NCI-H446 (cell line): ENCODE data around the gene NUP214.
"Not testable (repeated sequence)": the region's sequence is repeated elsewhere in the genome, so short reads cannot be mapped to it uniquely, and the experiment has no call there.

Source experiments
- DNase-seq, 2 experiments: peaks; one replicate each; lab custom pipeline; 2025; lab: John Stamatoyannopoulos, UW

The NUP214 gene

DNA sequence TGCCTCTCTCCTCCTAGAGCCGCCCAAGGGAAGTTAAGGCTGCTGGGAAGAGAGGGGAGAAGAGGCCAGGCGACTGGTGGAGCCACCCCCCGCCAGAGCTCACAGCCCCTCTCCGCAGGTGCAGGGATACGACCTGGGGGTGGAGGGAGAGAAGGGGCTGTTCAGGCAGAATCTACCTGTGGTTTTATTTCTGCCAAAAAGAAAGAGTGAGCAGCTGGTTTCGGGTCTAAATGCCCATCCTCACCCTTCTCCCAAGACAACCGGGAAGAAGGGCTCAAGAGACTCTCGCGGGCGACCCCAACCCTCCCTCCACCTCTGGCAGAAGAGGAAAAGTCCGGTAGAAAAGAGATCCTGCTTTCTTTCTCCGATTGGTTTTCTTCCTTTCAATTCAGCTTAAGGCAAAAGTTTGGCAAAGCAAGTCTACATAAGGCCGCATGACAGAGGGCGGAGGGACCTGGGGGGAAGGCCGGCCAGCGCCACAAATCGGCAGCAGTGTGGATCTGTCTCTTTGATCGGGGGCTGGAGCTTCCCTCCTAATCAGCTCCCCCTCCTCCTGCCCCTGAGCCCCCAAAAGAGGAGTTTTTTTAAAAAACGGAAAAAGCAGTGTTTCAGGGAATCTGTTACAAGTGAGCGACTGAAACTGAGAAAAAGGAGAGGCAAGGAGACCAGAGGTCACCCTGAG, 134.7 kb downstream of the NUP214 start:
- no peak for DNase-seq

DNA sequence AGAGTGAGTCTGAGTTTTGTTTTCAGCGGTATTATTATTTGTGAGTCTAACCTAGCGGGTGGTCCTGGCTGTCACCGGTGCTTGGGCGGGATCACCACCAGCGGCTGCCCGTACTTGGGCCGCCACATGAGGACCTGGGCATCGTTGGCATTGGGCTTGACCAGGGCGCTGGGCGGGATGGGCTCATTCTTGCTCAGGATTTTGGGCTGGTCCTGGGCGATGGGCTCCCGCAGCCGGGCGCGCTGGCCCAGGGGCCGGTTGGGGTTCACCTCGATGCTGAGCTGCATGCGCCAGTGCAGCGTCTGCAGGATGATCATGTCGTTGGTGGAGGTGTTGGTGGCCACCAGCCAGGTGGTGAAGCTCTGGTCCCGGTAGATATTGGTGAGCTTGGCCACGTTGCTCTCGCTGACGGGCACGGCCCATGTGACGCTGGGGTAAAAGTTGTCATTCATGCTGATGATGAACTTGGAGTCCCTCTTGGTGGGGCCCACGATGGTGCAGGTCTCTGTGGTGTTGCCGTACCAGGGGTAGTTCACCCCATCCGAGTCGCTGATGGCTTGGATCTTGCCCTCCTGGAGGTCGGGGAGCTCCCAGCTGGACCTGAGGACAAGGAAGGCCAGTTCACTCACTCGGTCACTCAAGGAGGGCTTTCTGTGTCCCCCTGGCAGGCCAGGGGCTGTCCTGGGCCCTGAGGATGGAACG, 135.5 kb downstream of the NUP214 start:
- no peak for DNase-seq

DNA sequence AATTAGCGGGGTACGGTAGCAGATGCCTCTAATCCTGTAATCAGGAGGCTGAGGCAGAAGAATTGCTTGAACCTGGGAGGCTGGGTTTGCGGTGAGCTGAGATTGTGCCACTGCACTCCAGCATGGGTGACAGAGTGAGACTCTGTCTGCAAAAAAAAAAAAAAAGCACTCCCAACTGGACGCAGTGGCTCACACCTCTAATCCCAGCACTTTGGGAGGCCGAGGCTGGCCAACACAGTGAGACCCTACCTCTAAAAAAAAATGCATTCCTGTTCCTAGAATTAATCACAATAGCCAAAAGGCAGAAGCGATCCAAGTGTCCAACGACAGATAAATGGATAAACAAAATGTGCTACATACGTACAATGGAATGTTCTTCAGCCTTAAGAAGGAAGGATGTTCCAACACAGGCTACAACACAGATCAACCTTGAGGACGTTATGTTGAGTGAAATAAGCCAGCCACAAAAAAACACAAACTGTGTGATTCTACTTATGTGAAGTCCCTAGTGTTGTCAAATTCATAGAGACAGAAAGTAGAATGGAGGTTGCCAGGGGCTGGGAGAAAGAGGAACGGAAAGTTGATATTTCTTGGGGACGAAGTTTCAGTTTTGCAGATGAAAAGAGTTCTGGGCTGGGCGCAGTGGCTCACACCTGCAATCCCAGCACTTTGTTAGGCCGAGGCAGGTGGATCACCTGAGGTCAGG, 137.1 kb downstream of the NUP214 start:
- DNase-seq = no peak

DNA sequence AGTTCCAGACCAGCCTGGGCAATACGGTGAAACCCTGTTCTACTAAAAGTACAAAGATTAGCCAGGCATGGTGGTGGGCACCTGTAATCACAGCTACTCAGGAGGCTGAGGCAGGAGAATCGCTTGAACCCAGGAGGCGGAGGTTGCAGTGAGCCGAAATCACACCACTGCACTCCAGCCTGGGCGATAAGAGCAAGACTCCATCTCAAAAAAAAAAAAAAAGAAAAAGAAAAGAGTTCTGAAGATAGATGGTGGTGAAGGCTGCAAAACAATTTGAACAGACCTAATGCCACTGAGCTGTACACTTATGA, 137.6 kb downstream of the NUP214 start:
- DNase-seq = not testable (repeated sequence)

DNA sequence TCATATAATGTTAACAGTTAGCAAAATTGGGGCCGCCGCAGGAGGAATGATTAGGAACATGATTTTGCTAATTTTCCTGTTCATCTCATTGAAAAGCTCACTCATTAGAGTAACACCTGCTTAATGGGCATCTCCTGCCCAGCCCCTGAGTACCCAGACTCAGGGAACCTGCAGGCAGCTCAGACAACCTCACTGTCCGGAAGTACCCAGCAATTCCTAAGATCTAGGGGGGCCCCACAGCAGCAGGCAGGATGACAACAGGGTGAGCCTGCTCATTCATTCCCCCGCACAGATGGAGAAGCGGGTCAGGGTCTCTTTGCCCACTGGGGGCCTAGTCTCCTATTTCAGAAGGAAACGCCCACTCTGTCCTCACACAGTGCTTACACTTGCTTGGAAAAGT, 138.3 kb downstream of the NUP214 start:
- DNase-seq = no peak

DNA sequence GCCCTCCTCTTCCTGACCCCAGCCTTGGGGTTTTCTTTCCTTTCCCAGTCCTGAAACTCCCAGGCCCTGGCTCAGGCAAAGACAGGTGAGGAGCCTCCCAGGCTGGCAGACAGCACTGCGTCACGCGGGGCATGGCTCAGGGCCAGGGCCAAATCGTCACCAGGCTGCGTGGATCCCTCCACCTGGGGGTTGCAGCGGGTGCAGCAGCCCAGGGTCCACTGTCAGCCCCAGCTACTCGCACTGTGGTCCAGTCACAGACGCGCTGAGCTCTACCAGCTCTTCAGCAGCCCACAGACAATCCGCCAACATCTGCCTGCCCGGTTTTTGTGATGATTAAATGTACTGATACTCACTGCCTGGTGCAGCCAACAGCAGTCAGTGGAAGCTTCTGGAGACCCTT, 138.8 kb downstream of the NUP214 start:
- no peak for DNase-seq

DNA sequence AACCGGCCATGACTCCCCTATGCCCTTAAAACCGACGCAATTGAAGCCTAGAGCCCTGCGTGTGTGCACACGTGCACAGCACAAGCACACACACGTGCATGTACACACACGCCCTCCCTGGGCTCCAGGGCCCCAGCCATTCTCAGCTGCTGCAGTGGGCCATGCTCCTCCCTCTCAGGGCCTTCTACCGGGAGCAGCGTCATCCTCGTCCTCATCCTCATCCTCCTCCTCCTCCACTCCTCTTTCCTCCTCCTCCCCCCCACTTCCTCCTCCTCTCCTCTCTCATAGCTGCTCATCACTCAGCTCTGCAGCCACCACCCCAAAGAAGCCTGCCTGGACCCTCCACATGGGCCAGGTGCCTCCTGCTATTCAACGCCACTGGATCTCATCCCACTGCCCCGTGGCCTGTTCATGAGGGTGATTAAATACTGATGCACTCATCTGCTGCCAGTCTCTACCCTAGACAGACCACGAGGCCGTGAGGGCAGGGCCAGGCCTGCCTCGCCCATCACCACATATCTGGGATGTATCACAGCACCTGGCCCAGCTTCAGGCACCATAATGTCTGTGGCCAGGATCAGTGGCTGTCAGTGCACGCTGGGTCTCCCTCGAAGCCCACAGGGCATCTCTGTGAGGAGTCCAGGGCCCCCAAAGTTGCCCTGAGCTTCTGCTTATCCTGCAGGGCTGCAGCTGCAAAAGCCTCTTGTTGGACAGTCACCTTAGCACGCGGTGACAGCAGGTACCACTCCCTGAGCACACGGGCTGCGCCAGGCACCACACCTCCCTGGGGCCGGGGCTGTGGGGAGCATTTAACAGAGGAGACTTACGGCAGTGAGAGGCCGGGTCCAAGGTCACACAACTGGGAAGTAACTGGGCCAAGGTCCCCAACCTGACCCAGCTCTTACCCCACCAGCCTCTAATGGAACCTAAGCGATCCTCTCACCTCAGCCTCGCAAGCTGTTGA, 141.2 kb downstream of the NUP214 start:
- DNase-seq = no peak

DNA sequence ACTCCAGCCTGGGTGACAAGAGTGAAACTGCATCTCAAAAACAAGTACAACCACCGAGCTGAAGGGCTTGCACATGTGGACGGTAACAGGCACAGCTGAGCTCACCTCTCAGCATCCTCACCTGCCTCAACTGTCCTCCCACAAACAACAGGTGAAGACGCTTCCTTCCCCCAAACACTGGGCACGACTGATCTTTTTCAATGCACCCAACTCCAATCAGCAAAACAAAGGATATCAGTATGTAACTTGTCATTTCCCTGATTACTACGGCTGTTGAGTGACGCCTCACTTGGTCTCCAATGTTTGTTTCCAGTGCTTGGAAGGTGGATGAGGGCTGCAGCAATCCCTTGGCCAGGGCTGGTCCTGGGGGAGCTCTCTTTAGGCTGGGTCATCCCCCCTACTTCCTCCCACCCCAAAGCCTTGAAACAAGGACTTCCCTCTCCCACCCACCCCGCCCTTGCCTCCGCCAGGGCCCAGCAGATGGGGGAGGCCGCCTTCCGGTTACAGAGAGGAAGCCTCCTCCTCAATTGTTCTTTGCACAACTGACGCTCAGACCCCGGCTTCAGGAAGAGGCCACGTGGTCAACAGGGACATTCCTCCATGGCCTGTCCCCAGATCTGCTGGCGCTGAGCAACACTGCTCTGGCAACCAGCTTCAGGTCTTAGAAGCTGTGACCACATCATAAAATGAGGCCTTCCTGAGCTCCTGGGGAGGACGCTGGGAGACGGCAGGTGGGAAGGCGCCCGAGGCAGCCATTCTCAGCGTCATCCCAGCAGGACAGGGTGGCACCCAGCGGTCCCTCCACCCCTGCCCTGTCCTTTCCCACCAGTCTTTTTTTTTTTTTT, 145.0 kb downstream of the NUP214 start:
- no peak for DNase-seq

DNA sequence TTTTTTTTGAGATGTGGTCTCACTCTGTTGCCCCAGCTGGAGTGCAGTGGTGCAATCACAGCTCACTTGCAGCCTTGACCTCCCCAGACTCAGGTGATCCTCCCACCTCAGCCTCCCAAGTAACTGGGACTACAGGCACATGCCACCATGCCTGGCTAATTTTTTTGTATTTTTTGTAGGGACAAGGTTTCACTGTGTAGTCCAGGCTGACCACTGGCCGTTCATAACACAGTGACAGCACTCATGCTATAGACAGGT, 145.6 kb downstream of the NUP214 start:
- not testable (repeated sequence) for DNase-seq

DNA sequence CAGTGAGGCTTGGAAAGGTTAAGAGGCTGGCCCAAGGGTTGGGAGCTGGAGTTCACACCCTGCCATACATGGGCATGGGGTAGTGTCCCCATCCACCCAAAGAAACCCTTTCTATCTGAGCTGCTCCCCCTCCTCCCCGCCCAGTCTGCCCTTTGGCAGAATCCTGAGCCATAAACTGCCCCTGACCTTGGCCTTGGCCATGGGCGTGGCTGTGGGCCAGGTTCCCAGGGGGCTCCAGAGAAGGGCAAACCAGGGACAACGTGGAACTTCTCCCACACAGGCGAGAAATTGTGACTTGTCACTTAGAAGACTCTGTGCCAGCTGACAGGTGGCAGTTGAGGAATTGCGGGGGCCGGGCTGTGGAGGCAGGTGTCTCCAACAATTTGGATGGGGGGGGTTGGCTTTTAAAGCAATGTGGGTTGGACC, 146.1 kb downstream of the NUP214 start:
- no peak for DNase-seq

DNA sequence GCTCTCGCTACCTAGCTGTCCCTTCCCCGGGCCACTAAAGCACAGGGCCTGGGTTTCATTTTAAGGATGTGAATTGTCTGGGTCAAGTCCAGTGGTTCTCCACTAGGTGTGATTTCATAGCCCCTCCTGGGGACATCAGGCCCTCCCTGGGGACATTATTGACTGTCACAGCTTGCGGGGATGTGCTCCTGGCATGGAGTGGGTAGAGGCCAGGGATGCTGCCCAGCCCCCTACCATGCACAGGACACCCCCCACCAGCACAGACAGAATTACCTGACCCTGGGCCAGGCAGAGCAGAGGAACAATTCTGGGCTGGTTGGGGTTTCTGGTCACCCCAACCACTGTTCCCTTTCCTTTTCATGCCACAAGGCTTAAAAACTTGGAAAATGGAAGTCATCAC, 146.8 kb downstream of the NUP214 start:
- DNase-seq = no peak

DNA sequence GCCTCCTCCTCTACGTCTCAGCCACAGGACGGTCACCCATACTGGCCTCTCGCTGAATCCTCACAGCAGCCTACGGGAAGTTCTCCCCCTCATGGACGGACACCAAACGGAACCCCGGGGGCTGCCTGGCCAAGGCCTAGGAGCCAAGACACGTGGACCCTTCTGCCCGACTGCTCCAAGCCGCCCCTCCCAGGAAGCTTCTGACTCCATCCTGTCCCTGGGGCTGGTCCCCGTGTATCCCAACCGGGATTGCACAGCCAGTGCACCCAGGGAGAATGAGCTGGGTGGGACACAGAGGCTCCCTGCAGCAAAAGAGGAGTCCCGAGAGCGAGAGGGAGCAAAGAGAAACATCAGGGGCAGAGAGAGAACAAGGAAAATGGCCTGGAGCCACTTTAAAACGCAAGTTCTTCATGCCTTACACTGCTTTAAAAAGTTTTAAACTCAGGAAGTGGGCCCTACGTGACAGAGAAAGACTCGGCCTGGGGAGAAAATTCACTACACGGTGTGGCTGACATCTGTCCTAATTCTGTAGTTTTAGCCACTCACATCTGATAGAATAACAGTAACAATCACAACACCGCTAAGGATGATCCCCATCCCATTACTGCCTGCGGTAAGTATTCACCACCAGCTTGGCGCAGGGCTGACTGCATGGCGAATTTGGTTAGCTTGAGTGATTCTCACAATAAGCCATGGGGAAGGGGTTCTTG, 147.9 kb downstream of the NUP214 start:
- no peak for DNase-seq

DNA sequence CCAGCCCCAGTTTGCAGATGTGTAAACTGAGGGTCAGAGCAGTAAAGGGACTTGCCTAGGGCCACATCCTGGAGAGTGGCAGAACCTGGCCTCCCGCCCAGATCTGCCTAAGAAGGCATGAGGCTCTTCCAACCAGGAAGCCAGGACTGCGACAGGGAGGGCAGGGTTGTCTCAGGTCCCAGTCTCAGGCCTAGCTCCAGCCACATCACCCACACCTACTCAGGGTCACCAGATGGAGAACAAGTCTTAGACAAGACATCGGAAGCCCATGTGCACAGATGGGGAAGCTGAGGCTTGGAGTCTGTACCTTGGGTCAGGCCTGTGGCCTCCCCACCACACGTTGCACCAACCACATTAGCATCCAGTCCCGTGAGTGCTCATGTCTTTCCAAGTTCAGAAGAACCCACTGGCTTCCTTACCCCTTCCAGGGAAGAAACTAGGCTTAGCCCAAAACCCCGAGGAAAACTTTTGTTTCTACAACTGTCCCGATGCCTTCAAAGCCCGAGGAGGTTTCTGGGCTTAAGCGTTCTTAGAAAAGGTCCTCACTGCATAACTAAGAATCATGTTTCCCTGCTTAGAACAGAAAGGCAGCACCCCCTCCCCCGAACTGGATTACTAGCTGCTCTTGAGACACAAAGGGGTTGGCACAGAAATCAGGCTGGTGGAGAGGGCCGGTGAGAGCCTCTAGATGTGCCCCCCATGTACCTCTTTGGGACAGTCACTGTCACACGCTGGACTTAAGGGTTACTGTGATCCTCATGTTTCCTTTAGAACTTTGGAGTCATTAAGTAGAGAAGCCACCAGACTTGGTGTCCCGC, 148.7 kb downstream of the NUP214 start:
- DNase-seq = no peak

DNA sequence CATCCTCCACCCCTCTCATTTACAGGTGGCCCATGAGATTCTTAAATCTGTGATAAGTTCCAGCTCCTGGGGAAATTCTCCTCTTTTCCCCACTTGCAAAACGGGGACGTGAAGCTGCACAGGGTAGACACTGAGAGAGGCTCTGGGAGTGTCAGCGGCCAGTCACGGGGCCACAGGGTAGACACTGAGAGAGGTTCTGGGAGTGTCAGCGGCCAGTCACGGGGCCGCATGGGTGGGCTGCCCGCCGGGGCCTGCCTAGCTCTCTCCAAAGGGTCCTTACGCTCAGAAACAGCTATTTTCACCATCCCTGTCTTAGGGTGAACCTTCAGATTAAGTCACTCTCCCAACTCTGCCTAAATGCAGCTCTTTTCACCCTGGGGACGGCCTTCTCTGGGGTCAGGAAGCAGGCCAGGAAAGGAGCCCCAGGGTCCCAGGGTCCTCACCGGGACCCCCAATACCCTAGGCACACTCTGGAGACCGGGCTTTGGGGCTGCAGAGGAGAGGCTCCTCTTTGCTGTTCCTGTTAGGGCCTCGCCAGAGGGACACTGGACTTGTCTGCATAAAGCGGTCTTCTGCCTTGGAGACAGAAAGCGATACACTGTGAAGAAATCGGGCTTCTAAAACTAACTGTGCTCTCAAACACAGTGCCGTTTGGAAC, 149.4 kb downstream of the NUP214 start:
- no peak for DNase-seq

DNA sequence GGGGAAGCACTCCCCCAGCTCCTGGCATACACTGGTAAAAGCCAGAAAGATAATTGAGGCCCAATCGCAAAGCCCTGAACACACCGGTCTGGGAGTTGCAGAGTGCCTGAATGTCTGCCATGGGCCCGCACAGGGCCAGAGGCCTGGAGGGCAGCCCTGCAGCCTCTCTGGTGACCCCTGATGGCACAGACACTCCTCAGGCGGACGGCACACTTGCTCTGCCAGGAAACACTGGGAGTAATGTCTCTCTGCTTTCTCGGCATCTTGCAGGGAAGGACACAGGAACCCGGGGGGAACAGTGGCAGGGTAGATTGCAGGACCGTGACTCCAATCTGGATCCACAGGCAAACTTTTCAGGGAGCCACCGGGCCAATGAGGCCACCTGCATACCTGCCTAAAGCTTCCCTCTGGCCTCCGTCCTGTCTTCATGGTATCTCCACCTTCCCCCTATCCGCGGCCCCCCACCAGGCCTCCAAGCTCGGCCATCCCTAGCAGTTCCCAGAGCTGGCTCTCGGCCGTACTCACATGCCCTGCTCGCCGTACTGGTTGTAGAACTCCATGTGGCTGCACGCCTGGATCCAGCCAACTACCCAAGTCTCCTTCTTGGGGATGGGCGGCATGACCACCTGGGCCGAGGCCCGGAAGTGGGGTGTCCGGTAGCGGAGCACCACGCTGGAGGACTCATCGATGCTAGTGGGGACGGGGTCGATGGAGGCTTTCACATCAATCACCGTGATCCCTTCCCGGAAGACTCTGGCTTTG, 150.1 kb downstream of the NUP214 start:
- DNase-seq = no peak

DNA sequence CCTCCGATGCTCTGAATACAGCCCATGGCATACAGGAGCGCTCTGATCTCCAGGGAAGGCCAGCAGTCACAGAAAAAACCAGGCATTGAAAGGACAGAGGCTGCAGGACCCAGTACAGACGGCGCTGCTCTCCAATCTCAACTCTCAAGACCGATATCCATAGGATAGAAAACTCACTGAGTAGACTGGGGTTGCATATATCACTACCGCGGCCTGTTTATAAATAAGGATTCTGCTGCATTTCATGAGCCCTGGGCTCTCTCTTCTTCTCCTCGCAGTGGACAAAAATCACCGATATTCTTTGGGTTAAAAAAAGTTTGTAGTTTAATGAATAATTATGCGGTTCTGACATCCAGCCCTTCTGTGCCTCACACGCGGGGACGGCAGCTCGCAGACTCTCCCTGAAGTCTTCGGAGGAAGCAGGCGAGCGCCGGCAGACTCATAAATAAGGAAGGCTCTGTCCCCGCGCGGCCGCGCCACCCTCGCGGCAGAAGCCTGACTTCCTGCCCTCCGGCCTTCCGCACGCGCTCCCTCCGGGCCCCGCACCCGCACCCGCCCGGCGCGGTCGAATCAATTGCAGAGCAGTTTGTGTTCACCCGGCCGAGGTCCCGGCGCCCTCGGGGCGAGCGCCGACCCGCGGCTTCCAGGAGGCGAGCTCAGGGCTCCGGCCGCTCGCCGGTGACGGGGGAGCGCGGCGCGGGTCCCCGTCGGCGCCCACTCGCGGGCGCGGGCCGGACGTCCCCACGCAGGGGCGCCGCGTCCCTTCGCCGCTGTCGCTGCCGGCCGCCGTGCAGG, 150.9 kb downstream of the NUP214 start, which contains the start of gene FAM78A:
FAM78A (minus strand) TSS at position 417 of the 795 bp plus-strand sequence; CDS start at position 86, 331 bp downstream.
- DNase-seq = no peak

DNA sequence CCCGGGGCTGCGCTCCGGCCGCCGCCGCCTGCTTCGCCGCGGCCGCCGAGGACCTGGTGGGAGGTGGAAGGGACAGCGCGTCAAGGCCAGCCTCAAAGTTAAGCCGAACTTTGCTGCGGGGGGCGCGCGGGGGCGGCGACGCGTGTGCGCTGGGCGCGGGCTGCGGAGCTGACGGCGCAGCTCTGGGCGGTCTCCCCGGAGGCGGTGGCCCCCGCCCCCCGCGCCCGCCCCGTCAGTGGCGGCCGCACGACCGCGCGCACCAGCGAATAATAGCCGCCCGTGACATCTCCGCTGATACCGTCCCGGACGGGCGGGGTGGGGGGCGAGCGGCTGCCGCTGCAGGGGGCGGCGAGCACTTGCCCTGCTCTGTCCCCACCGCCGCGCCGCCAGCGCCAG, 151.5 kb downstream of the NUP214 start:
- no peak for DNase-seq
